ENCODE data around the gene CCDC89. TPM values are rescaled to one million over a fixed set of nuclear protein-coding genes. Genes with fewer than 3 reads are reported as not detected.

CCDC89 gene
- total and polyA plus RNA-seq, 2 of the 13 experiments (the other 11 are each of a cell fraction or from before 2014, with no cell fraction given), result 0.13 to 0.38 TPM

- no peak for TF ChIP-seq TERF1 (CRISPR knock-in tag; IDR thresholded peaks at IDR 0.05)
- TF ChIP-seq, protein P1, sequence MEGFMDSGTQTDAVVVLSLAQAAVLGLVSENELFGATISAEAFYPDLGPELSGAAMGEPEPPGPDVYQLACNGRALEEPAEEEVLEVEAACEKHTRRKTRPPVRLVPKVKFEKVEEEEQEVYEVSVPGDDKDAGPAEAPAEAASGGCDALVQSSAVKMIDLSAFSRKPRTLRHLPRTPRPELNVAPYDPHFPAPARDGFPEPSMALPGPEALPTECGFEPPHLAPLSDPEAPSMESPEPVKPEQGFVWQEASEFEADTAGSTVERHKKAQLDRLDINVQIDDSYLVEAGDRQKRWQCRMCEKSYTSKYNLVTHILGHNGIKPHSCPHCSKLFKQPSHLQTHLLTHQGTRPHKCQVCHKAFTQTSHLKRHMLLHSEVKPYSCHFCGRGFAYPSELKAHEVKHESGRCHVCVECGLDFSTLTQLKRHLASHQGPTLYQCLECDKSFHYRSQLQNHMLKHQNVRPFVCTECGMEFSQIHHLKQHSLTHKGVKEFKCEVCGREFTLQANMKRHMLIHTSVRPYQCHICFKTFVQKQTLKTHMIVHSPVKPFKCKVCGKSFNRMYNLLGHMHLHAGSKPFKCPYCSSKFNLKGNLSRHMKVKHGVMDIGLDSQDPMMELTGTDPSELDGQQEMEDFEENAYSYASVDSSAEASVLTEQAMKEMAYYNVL (CRISPR knock-in tag; IDR thresholded peaks at IDR 0.05; ENCODE audit: borderline replicate concordance), result 0 out of 2 replicates have a peak, but pooled peaks have one; percentile 48
- TF ChIP-seq NFYB (CRISPR knock-in tag; IDR thresholded peaks at IDR 0.05), result no peak
- TF ChIP-seq MTA1 (CRISPR knock-in tag; IDR thresholded peaks at IDR 0.05; ENCODE audit: borderline replicate concordance), result peak; percentile 21; the same call in 1 of the 2 replicates
- TF ChIP-seq ZNF644 (CRISPR knock-in tag; IDR thresholded peaks at IDR 0.05; ENCODE audit: low read depth), result no peak
- TF ChIP-seq CREM (IDR thresholded peaks at IDR 0.05), result peak; percentile 68
- 0 out of 2 replicates have a peak, but pooled peaks have one; percentile 25 for TF ChIP-seq CREM (CRISPR knock-in tag; IDR thresholded peaks at IDR 0.05)
- TF ChIP-seq, protein P2, sequence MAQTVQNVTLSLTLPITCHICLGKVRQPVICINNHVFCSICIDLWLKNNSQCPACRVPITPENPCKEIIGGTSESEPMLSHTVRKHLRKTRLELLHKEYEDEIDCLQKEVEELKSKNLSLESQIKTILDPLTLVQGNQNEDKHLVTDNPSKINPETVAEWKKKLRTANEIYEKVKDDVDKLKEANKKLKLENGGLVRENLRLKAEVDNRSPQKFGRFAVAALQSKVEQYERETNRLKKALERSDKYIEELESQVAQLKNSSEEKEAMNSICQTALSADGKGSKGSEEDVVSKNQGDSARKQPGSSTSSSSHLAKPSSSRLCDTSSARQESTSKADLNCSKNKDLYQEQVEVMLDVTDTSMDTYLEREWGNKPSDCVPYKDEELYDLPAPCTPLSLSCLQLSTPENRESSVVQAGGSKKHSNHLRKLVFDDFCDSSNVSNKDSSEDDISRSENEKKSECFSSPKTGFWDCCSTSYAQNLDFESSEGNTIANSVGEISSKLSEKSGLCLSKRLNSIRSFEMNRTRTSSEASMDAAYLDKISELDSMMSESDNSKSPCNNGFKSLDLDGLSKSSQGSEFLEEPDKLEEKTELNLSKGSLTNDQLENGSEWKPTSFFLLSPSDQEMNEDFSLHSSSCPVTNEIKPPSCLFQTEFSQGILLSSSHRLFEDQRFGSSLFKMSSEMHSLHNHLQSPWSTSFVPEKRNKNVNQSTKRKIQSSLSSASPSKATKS (CRISPR knock-in tag; IDR thresholded peaks at IDR 0.05), result no peak
- TF ChIP-seq NFKB2 (CRISPR knock-in tag; IDR thresholded peaks at IDR 0.05; ENCODE audit: borderline replicate concordance), result peak; percentile 83; the same call in 1 of the 2 replicates
- TF ChIP-seq, protein P3, sequence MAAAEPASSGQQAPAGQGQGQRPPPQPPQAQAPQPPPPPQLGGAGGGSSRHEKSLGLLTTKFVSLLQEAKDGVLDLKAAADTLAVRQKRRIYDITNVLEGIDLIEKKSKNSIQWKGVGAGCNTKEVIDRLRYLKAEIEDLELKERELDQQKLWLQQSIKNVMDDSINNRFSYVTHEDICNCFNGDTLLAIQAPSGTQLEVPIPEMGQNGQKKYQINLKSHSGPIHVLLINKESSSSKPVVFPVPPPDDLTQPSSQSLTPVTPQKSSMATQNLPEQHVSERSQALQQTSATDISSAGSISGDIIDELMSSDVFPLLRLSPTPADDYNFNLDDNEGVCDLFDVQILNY (CRISPR knock-in tag; conservative IDR thresholded peaks at IDR 0.05), result 0 out of 2 replicates have a peak, but pooled peaks have one; percentile 52
- TF ChIP-seq PTBP1 (IDR thresholded peaks at IDR 0.05; ENCODE audit: low read depth, low read length, poor library complexity, severe bottlenecking), result no peak
- peak; percentile 38; the same call in 1 of the 2 replicates for TF ChIP-seq ZBTB7A (CRISPR knock-in tag; IDR thresholded peaks at IDR 0.05)
- no peak for TF ChIP-seq SP140L (CRISPR knock-in tag; IDR thresholded peaks at IDR 0.05; ENCODE audit: borderline replicate concordance)
- no peak for TF ChIP-seq ZFAT (CRISPR knock-in tag; conservative IDR thresholded peaks at IDR 0.05)
- 0 out of 2 replicates have a peak, but pooled peaks have one; percentile 42 for TF ChIP-seq ZC3H4 (CRISPR knock-in tag; IDR thresholded peaks at IDR 0.05; ENCODE audit: borderline replicate concordance)
- TF ChIP-seq ZNF441 (CRISPR knock-in tag; IDR thresholded peaks at IDR 0.05; ENCODE audit: borderline replicate concordance), result peak; percentile 79; the same call in 1 of the 2 replicates
- TF ChIP-seq ZNF383 (CRISPR knock-in tag; IDR thresholded peaks at IDR 0.05; ENCODE audit: borderline replicate concordance), result no peak; the same call in 1 of the 2 replicates
- TF ChIP-seq DDIT3 (CRISPR knock-in tag; IDR thresholded peaks at IDR 0.05), result no peak
- TF ChIP-seq IRX3 (CRISPR knock-in tag; IDR thresholded peaks at IDR 0.05; ENCODE audit: borderline replicate concordance, low read depth), result no peak
- 0 out of 2 replicates have a peak, but pooled peaks have one; percentile 76 for TF ChIP-seq ZNF570 (CRISPR knock-in tag; IDR thresholded peaks at IDR 0.05; ENCODE audit: borderline replicate concordance)
- peak; percentile 63; the same call in 1 of the 2 replicates for TF ChIP-seq ZNF678 (CRISPR knock-in tag; IDR thresholded peaks at IDR 0.05)
- TF ChIP-seq SP4 (CRISPR knock-in tag; IDR thresholded peaks at IDR 0.05), result peak; percentile 79
Measured at GRCh38 chr11:85664615-85665481, 21.1 kb downstream of the CCDC89 start, which contains the start of gene CREBZF (continued).

Data from HepG2 (cell line).